ENCODE measurements around the gene GTPBP4.
A peak's percentile ranks its signal among the peaks of the same experiment; 100 is the strongest.
"Not testable (repeated sequence)": the region's sequence is repeated elsewhere in the genome, so short reads cannot be mapped to it uniquely, and the experiment has no call there.

GTPBP4 gene

DNA sequence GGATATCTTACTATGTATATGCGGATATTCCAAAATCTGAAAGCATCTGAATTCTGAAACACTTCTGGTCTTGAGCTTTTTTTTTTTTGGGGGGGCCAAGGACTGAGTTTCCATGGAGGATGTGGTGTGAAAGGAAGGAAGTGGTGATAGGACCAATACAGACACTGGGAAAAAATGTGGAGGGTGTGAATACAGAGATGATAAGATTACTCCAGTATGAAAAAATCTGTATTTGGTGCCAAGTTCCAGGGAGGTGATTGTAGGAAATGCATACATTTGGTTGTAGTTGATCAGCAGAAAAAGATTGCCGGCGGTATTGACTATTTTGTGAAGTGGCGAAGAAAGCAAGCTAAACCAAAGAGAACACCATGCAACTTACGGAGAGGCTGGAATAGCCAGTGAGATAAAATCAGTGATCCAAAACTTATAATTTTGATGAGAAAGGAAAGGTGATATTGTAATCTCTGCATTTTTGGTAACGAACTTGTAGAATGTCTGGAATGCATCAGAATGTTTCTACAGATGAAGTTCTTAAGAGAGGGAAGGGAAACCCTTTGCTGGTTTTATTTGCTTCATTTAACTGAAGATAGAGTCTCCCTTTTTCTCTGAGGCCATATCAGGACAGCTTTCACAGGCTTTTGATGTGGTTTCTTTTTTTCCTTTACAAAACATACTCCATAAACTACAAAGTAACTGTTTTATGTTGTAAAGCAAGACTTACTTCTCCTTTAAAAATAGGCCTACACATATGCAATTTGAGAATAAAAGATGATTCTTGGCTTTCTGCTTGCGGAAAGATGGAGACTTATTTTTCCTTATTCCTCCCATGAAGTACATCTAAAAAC is 73.9 kb downstream of the GTPBP4 start:
- DNase-seq: no peak

- DNase-seq: peak; percentile 65 to 74 (median 73)
Measured at GRCh38 chr10:1063232-1063865, 75.1 kb downstream of the GTPBP4 start.

GRCh38 chr10:1064964-1065247 is 76.7 kb downstream of the GTPBP4 start:
- no peak for DNase-seq

- not testable (repeated sequence) for DNase-seq
Measured at GRCh38 chr10:1066734-1067133, 78.5 kb downstream of the GTPBP4 start.

DNA sequence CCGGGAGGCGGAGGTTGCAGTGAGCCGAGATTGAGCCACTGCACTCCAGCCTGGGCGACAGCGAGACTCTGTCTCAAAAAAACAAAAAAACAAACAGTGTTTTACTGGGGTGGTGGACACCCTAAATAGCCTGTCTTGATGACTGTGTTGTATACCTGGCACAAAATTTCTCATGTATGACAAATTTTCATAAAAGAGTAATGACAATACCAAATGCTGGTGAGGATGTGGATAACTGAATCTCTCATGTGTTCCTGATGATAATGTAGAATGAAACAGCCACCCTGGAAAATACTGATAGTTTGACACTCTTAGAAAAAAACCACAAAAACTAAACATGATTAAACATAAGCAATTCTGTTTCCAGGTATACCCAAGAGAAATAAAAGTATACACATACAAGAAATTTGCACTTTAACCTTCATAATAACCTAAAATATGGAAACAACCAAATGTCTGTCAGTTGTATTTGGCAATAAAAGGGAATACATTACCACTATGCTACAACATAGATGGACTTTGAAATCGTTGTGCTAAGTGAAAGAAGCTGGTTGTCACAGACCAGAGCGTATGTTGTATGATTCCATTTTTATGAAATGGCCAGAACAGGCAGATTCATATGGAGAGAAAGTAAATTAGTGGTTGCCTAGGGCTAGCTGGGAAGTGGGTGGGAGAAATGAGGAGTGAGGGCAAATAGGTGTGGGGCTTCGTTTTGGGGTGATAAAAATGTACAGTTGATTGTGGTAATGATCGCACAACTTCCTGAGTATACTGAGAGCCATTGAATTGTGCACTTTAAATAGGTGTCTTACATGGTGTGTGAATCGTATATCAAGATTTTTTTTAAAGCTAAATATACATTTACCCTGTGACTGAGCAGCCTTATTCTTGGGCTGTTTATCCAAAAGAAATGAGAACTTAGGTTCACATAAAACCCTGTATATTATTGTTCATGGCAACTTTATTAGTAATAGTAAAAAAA is 80.4 kb downstream of the GTPBP4 start:
- DNase-seq: no peak
